ENCODE data around the gene CFAP53.

DNA sequence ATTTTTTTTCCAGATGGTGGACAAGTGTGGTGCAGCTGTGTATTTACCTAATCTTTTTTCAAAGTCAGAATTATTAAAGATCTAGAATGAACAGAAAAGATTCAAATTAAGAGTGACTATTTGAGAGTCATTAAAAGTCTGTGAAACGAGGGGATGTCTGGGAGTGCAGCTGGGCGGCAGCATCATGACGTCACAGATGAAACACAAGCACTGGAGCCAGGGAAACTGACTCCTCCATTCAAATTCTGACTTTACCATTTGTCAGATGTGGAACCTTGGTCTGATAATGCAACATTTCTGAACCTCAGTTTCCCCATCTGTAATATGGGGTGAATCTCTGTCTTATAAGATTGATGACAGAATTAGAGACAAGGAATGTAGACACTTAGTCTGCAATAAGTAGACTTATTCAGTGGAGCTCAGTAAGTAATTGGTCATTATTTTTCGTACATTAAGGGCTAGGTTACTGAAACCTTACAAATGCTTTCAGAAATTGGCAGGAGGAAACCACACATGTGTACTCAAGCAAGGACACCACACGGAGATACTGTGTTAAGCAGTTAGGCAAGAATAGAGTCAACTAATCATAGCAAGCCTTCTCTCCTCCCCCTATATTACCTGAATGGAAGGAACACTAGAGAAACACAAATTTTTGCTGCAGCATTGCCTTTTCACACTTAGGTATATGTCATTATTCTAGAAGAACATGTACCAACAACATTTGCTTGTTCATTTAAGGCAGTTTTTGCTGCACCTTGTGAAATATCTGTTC lies 49.0 kb upstream of the CFAP53 start:
- TF ChIP-seq, protein P1, sequence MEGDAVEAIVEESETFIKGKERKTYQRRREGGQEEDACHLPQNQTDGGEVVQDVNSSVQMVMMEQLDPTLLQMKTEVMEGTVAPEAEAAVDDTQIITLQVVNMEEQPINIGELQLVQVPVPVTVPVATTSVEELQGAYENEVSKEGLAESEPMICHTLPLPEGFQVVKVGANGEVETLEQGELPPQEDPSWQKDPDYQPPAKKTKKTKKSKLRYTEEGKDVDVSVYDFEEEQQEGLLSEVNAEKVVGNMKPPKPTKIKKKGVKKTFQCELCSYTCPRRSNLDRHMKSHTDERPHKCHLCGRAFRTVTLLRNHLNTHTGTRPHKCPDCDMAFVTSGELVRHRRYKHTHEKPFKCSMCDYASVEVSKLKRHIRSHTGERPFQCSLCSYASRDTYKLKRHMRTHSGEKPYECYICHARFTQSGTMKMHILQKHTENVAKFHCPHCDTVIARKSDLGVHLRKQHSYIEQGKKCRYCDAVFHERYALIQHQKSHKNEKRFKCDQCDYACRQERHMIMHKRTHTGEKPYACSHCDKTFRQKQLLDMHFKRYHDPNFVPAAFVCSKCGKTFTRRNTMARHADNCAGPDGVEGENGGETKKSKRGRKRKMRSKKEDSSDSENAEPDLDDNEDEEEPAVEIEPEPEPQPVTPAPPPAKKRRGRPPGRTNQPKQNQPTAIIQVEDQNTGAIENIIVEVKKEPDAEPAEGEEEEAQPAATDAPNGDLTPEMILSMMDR (IDR thresholded peaks at IDR 0.05; ENCODE audit: low read length), result no peak
- TF ChIP-seq EZH2 (optimal IDR thresholded peaks at IDR 0.05; ENCODE audit: low read depth, low read length) (no peak), EZH2phosphoT487 (IDR thresholded peaks at IDR 0.05; ENCODE audit: low read length) (no peak)
